Kidney epithelial cell (primary cell): ENCODE results near the gene HEXD. TPM values are rescaled to one million over a fixed set of nuclear protein-coding genes. Genes with fewer than 3 reads are reported as not detected.

Experiments
- DNase-seq: peaks from one replicate; pipeline ENCODE4 v3.0.0-alpha.2; 2010; ENCODE audit warnings: low read depth
- H3K27me3 ChIP-seq: 2 replicates; pipeline ENCODE4 v1.6.0; 2011; ENCODE audit warnings: low read length; ENCODE audit not compliant: control insufficient read depth, insufficient read depth
- H3K36me3 ChIP-seq: 2 replicates; pipeline ENCODE4 v1.5.1; 2011; ENCODE audit warnings: low read length; ENCODE audit not compliant: control insufficient read depth, insufficient read depth
- H3K4me3 ChIP-seq: 2 replicates; pipeline ENCODE4 v1.5.1; 2011; ENCODE audit warnings: low read depth, mild to moderate bottlenecking, control low read depth, low read length
- total RNA-seq: library from RNA; depleted of rRNA; stranded (reverse); fragments of >200 nt; gene quantifications from 2 replicates; pipeline ENCODE4 v1.2.3, GENCODE V29; 2015
- TF ChIP-seq, protein P1 (sequence below): IDR thresholded peaks from 2 replicates; pipeline ENCODE4 v1.5.1; 2011; ENCODE audit warnings: mild to moderate bottlenecking, moderate library complexity, low read length, control low read depth, inconsistent platforms; ENCODE audit not compliant: insufficient read depth, poor library complexity, severe bottlenecking

HEXD gene
- total RNA-seq, 1 donor from 2014 or later, result 18.5 TPM

DNA sequence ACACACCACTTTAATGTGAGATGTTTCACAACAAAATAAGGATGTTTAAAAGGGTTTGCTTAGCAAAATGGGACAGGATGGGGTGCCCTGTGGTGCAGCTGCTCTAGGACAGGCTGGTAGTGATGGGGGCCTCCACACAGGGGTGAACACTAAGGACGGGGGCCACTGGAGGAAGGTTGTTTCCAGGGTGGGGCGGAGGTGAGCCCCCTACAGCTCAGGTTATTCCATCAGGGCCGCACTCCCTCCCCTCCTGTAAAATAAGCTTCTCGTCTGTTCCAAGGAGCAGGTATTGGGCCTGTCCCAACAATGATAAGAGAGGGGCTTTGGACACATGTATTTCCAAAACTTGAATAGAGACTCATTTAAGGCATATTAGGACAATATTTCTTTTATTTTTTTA is 1.9 kb upstream of the HEXD start:
- no peaks in the 10 kb centered on the region for H3K27me3 ChIP-seq
- no peak overlapping the region for H3K4me3 ChIP-seq
- DNase-seq, result no peak
- TF ChIP-seq, protein P1, sequence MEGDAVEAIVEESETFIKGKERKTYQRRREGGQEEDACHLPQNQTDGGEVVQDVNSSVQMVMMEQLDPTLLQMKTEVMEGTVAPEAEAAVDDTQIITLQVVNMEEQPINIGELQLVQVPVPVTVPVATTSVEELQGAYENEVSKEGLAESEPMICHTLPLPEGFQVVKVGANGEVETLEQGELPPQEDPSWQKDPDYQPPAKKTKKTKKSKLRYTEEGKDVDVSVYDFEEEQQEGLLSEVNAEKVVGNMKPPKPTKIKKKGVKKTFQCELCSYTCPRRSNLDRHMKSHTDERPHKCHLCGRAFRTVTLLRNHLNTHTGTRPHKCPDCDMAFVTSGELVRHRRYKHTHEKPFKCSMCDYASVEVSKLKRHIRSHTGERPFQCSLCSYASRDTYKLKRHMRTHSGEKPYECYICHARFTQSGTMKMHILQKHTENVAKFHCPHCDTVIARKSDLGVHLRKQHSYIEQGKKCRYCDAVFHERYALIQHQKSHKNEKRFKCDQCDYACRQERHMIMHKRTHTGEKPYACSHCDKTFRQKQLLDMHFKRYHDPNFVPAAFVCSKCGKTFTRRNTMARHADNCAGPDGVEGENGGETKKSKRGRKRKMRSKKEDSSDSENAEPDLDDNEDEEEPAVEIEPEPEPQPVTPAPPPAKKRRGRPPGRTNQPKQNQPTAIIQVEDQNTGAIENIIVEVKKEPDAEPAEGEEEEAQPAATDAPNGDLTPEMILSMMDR, result no peak
- H3K36me3 ChIP-seq, result no peaks in the 10 kb centered on the region

DNA sequence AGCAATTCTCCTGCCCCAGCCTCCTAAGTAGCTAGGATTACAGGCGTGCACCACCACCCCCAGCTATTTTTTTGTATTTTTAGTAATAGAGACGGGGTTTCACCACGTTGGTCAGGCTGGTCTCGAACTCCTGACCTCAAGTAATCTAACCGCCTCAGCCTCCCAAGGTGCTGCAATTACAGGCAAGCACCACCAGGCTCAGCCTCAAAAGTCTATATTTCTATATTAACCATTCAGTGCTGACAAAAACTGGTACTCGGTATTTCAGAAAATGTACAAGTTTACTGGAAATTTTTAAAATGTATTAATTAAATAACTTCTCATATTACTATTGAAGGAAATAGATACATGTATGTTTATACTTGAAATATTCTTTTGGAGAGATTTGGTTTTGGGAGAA is 1.4 kb upstream of the HEXD start:
- no peaks in the 10 kb centered on the region for H3K27me3 ChIP-seq
- no peak for DNase-seq
- TF ChIP-seq, protein P1, result no peak
- no peaks in the 10 kb centered on the region for H3K36me3 ChIP-seq
- H3K4me3 ChIP-seq, result no peak overlapping the region

DNA sequence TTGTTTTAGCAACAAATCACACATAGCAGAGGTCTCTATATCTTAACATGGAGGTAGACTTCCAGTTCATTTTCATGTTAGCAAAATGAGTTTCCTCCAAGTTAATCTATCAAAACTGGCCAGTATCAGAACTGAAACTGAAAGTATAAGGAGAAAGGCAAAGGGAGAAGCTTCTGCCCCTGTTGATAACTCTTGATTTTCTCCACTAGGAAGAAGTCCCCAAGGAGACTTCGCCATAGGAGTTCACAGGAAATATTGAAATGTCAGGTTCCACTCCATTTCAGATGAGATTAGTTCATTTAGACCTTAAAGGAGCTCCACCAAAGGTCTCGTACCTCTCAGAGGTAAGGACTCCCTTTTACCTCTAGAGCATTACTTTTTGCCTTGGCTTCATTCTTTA is 1.4 kb downstream of the HEXD start:
- TF ChIP-seq, protein P1, result no peak
- Histone ChIP-seq H3K27me3 (no peaks in the 10 kb centered on the region), H3K4me3 (no peak overlapping the region), H3K36me3 (peaks cover 1% of the 10 kb centered on the region)
- DNase-seq, result no peak

DNA sequence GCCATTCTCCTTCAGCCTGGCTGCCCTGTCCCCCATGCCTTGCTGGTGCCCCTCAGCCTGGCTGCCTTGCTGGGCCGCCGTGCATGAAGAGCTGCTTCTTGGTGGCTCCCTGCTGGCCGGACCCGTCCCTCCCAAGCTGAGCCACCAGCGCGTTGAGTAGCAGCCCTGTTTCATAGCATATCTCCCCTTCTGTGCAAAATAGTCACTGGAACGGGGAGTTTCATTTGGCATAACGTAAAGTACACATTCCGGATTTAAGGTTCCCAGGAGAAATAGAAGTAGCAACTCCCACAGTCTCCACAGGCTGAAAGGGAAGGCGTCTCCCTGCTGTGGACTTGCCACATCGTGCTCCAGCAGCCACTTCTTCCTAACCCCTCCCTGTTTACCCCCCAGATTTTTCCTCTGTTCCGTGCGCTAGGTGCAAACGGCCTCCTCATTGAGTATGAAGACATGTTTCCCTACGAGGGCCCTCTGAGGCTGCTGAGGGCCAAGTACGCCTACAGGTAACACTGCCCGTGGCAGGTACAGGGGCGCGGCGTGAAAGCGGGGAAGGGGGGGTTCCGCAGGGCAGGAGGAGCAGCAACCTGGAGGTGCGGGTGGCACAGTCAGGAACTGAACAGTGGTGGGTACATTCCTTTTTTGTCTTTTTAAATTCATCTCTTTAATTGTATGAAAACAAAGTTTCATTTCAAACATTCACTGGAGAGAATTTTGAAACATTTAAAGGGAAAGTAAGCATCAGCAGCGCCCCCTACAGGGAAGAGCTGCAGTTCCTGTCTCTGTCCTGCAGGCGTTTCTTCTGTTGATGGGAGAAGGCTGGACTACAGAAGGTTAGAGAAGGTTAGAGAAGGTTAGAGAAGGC is 6.1 kb downstream of the HEXD start:
- no peak overlapping the region for H3K4me3 ChIP-seq
- no peak for DNase-seq
- TF ChIP-seq, protein P1, result peak; percentile 65
- no peaks in the 10 kb centered on the region for H3K27me3 ChIP-seq
- H3K36me3 ChIP-seq, result peaks cover 1% of the 10 kb centered on the region

DNA sequence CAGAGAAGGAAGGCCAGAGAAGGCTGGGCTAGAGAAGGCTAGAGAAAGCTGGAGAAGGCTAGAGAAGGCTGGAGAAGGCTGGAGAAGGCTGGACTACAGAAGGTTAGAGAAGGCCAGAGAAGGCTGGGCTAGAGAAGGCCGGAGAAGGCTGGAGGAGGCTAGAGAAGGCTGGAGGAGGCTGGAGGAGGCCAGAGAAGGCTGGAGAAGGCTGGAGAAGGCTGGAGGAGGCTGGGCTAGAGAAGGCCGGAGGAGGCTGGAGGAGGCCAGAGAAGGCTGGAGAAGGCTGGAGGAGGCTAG is 6.7 kb downstream of the HEXD start:
- no peaks in the 10 kb centered on the region for H3K27me3 ChIP-seq
- peaks cover 1% of the 10 kb centered on the region for H3K36me3 ChIP-seq
- no peak overlapping the region for H3K4me3 ChIP-seq
- TF ChIP-seq, protein P1, result no peak
- DNase-seq, result no peak

DNA sequence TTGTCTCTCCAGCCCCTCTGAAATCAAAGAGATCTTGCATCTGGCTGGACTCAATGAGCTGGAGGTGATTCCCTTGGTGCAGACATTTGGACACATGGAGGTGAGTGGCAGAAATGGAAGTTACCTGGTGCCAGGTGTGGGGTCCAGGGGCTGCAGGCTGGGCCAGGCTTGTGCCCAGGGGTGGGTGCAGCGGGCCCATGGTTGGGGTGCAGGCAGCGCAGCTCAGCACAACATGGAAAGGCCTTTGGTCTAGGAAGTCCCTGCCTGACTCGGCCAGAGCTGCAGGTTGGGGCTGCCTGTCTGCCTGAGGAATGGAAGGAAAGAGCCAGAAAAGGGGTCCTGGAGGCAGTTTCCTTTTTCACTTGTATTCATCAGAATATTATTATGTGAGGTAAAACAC is 10.4 kb downstream of the HEXD start:
- Histone ChIP-seq H3K4me3 (no peak overlapping the region), H3K36me3 (no peaks in the 10 kb centered on the region), H3K27me3 (no peaks in the 10 kb centered on the region)
- TF ChIP-seq, protein P1, result no peak
- no peak for DNase-seq
